Spinal cord (tissue), 10 donors: ENCODE measurements around the gene PLXND1. TPM values are rescaled to one million over a fixed set of nuclear protein-coding genes. Genes with fewer than 3 reads are reported as not detected.

ENCODE experiments used
- DNase-seq, 6 donors: peaks; one replicate each; pipeline versions ENCODE4 v3.0.0 to v3.0.0-alpha.2; 2013 to 2015; ENCODE audit warnings: low spot score in 6 of 6, low read depth in 4 of 6
- H3K27ac ChIP-seq: one replicate; pipeline ENCODE4 v1.5.1; 2013; ENCODE audit warnings: low read depth, low read length, control low read depth
- H3K27me3 ChIP-seq: one replicate; pipeline ENCODE4 v1.6.1; 2013; ENCODE audit warnings: low read length; ENCODE audit not compliant: control insufficient read depth, insufficient read depth
- H3K36me3 ChIP-seq: one replicate; pipeline ENCODE4 v1.6.1; 2013; ENCODE audit warnings: low read length; ENCODE audit not compliant: control insufficient read depth, insufficient read depth
- H3K4me1 ChIP-seq: one replicate; pipeline ENCODE4 v1.6.1; 2013; ENCODE audit warnings: low read length; ENCODE audit not compliant: control insufficient read depth, insufficient read depth
- H3K4me3 ChIP-seq: one replicate; pipeline ENCODE4 v1.5.1; 2013; ENCODE audit warnings: low read depth, low read length, control low read depth
- H3K9me3 ChIP-seq: one replicate; pipeline ENCODE4 v1.6.1; 2013; ENCODE audit warnings: low read length; ENCODE audit not compliant: control insufficient read depth, insufficient read depth
- WGBS: methylation state at CpG from one replicate; pipeline ENCODE4 v1.1.5; 2013; ENCODE audit warnings: missing lambda C conversion rate; ENCODE audit not compliant: insufficient coverage; 5-methylcytosine and 5-hydroxymethylcytosine counted together
- polyA plus RNA-seq, 2 donors: library from polyadenylated mRNA; unstranded; fragments of 120-200 nt; gene quantifications; one replicate each; pipeline ENCODE4 v1.2.1, GENCODE V29; 2013; ENCODE audit not compliant: insufficient read length in 2 of 2
- total RNA-seq, 2 donors: library from RNA; depleted of rRNA in 1 of 2; stranded (reverse); fragments of 120-200 nt in 1 of 2; fragments of >200 nt in 1 of 2; gene quantifications; one replicate each; pipeline versions ENCODE4 v1.2.3 to v1.2.4, GENCODE V29; 2013 to 2014
- donor health status: healthy.

The PLXND1 gene
- total and polyA plus RNA-seq, 4 donors: 59.0 to 110 (median 65.9) TPM

DNA sequence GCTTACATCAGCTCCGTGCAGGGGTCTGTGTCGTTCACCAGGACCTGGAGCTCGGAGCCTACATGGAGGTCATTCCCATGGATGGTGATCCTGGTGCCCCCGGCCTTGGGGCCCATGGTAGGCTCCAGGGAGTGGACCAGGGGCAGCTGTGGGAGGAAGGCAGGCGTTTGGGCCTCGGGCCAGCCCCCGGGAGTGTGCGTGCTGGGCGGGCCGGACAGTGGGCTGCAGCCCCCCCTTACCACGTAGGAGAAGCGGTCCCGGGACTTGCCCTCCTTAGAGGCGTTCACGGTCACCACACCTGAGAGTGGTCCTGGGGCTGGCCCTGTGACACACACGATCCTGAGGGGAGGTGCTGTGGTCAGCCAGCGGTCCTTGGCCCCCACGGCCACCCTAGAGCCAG is 33.9 kb downstream of the PLXND1 start:
- no peaks in the 10 kb centered on the region for H3K27me3 ChIP-seq
- peaks cover 50% of the 10 kb centered on the region for H3K36me3 ChIP-seq
- H3K9me3 ChIP-seq: no peaks in the 10 kb centered on the region
- WGBS: 84% methylated on average over 18 of the region's 18 CpGs
- no peak overlapping the region for H3K27ac ChIP-seq
- H3K4me1 ChIP-seq: peaks cover 18% of the 10 kb centered on the region
- no peak for DNase-seq
- no peak overlapping the region for H3K4me3 ChIP-seq

- peaks cover 17% of the 10 kb centered on the region for H3K4me1 ChIP-seq
- no peaks in the 10 kb centered on the region for H3K9me3 ChIP-seq
- H3K27ac ChIP-seq: no peak overlapping the region
- H3K4me3 ChIP-seq: no peak overlapping the region
- H3K36me3 ChIP-seq: peaks cover 48% of the 10 kb centered on the region
- no peak for DNase-seq
- whole genome bisulfite sequencing: 96% methylated on average over 21 of the region's 22 CpGs
- H3K27me3 ChIP-seq: no peaks in the 10 kb centered on the region
Observed at GRCh38 chr3:129571605-129572547, 34.6 kb downstream of the PLXND1 start.

DNA sequence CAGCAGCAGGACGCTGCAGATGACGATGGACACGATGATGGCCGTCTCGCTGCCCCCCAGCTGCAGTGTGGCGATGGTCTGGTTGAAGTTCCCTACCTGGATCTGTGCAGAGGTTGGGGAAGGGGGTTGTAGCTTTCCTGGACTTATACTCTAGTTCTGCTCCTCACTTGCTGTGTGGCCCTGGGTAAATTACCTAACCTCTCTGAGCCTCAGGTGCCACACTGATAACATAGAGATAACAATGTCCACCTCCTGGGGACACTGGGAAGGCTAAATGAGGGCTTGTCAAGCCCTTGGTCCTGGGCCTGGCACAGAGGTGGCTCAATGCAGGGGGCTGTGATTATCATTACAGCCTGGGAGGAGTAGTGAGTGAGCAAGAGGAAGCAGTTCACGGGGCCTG is 36.6 kb downstream of the PLXND1 start:
- Histone ChIP-seq H3K9me3 (no peaks in the 10 kb centered on the region), H3K27me3 (no peaks in the 10 kb centered on the region), H3K36me3 (peaks cover 48% of the 10 kb centered on the region), H3K27ac (no peak overlapping the region), H3K4me1 (peaks cover 12% of the 10 kb centered on the region), H3K4me3 (no peak overlapping the region)
- 100% methylated on average over 1 of the region's 7 CpGs for WGBS
- DNase-seq: no peak

GRCh38 chr3:129567939-129568338 is 38.5 kb downstream of the PLXND1 start:
- H3K27ac ChIP-seq: no peak overlapping the region
- H3K27me3 ChIP-seq: no peaks in the 10 kb centered on the region
- H3K36me3 ChIP-seq: peaks cover 49% of the 10 kb centered on the region
- H3K4me1 ChIP-seq: peaks cover 12% of the 10 kb centered on the region
- H3K9me3 ChIP-seq: no peaks in the 10 kb centered on the region
- DNase-seq: no peak
- no peak overlapping the region for H3K4me3 ChIP-seq
- 68% methylated on average over 3 of the region's 6 CpGs for WGBS

GRCh38 chr3:129567176-129567705 is 39.2 kb downstream of the PLXND1 start:
- no peak for DNase-seq
- WGBS: 73% methylated on average over 18 of the region's 18 CpGs
- no peaks in the 10 kb centered on the region for H3K9me3 ChIP-seq
- peaks cover 17% of the 10 kb centered on the region for H3K4me1 ChIP-seq
- no peak overlapping the region for H3K27ac ChIP-seq
- no peak overlapping the region for H3K4me3 ChIP-seq
- H3K27me3 ChIP-seq: no peaks in the 10 kb centered on the region
- peaks cover 49% of the 10 kb centered on the region for H3K36me3 ChIP-seq

DNA sequence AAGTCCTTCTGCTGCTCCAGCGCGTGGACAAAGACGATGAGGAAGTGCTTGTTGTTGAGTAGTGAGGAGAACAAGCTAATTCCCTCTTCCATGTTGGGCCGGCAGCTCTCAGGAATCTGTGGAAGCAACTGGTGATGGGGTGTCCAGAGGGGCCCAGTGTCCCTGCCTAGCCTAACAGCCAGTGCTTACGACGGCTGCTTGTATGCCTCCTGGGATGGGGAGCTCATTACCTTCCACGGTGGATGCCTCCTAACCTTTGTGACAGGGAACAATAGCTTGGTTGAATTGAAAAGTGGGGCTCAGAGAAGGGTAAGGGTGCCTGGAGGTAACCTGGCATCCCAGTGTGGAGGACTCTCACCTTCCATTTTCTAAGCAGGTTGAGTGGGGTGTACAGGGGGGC is 40.6 kb downstream of the PLXND1 start:
- no peak overlapping the region for H3K4me3 ChIP-seq
- WGBS: 94% methylated on average over 4 of the region's 7 CpGs

DNA sequence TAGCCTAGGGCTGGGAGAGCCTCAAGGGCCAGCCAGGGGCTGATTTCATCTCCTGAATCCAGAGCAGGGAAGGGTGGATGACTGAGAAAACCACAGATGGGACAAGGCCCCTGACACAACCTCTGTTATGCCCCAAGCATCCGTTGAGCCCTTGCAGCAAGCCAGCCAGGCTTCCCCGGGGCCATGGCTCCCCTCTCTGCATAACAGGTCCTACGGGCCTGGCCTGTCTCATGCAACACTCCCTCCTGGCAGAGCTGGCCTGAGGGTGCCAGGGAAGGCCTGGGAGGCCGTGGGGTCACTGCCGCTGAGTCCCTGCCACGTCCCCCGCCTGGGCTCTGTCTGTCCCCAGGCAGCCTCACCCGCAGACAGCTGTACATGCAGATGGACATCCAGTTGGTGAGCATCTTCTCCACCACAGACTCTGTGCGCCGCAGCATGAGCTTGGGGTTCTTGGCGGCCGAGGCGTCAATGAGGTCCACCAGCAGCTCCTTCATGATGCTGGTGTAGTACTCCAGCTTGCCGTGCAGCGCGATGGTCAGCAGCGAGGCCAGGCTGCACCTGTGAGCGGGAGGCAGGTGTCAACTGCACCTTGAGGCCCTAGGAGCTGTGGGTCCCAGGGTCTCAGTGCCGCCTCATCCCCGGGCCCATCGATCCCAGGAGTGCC is 41.4 kb downstream of the PLXND1 start:
- no peak overlapping the region for H3K27ac ChIP-seq
- DNase-seq: no peak
- peaks cover 45% of the 10 kb centered on the region for H3K36me3 ChIP-seq
- peaks cover 36% of the 10 kb centered on the region for H3K4me1 ChIP-seq
- no peaks in the 10 kb centered on the region for H3K9me3 ChIP-seq
- no peak overlapping the region for H3K4me3 ChIP-seq
- no peaks in the 10 kb centered on the region for H3K27me3 ChIP-seq
- WGBS: 93% methylated on average over 19 of the region's 21 CpGs

More for the DNA sequence above, 40.6 kb downstream of the PLXND1 start:
- Histone ChIP-seq H3K4me1 (peaks cover 28% of the 10 kb centered on the region), H3K27me3 (no peaks in the 10 kb centered on the region), H3K9me3 (no peaks in the 10 kb centered on the region), H3K27ac (no peak overlapping the region), H3K36me3 (peaks cover 46% of the 10 kb centered on the region)
- no peak for DNase-seq

- Histone ChIP-seq H3K36me3 (peaks cover 52% of the 10 kb centered on the region), H3K4me1 (peaks cover 45% of the 10 kb centered on the region), H3K9me3 (no peaks in the 10 kb centered on the region), H3K27me3 (no peaks in the 10 kb centered on the region), H3K4me3 (no peak overlapping the region), H3K27ac (no peak overlapping the region)
- DNase-seq: no peak
- WGBS: 90% methylated on average over 8 of the region's 8 CpGs
Observed at GRCh38 chr3:129563850-129564535, 42.5 kb downstream of the PLXND1 start.

DNA sequence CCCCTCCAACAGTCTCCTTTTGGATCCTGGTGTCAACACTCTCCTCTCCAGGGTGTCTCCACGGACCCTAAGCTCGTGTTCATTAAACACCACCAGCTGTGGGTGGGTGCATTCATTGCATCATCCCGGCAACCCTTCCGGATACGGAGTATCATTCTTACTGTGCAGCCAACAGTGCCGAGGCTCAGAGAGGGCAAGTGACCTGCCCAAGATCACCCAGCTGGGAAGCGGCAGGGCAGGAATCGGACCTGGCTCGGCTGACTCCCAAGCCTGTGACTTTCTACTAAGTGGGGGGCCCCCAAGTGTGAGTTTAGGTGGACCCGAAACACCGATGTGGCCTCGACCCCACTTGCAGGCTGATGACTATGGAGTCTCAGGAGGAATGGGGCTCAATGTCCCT is 43.1 kb downstream of the PLXND1 start:
- peaks cover 50% of the 10 kb centered on the region for H3K4me1 ChIP-seq
- H3K9me3 ChIP-seq: no peaks in the 10 kb centered on the region
- no peaks in the 10 kb centered on the region for H3K27me3 ChIP-seq
- H3K36me3 ChIP-seq: peaks cover 57% of the 10 kb centered on the region
- no peak for DNase-seq
- H3K4me3 ChIP-seq: no peak overlapping the region
- H3K27ac ChIP-seq: no peak overlapping the region
- 88% methylated on average over 12 of the region's 12 CpGs for WGBS
